Endodermal cell (in vitro differentiated cells): Measurements from ENCODE around the gene MRPS23. TPM values are rescaled to one million over a fixed set of nuclear protein-coding genes. Genes with fewer than 3 reads are reported as not detected.

Experiments used
- DNase-seq: peaks from one replicate; pipeline ENCODE4 v3.0.0-alpha.2; 2017
- H3K27ac ChIP-seq: 2 replicates; pipeline ENCODE4 v1.5.1; 2013; ENCODE audit warnings: mild to moderate bottlenecking, low read depth, low read length, moderate library complexity
- H3K27me3 ChIP-seq: 2 replicates; pipeline ENCODE4 v1.6.1; 2013; ENCODE audit warnings: mild to moderate bottlenecking, low read length, moderate library complexity; ENCODE audit not compliant: insufficient read depth, control insufficient read depth, poor library complexity, severe bottlenecking
- H3K36me3 ChIP-seq: 2 replicates; pipeline ENCODE4 v1.7.0; 2013; ENCODE audit warnings: mild to moderate bottlenecking, low read length, moderate library complexity; ENCODE audit not compliant: control insufficient read depth, insufficient read depth
- H3K4me1 ChIP-seq: one replicate; pipeline ENCODE4 v1.7.0; 2013; ENCODE audit warnings: low read length; ENCODE audit not compliant: control insufficient read depth, insufficient read depth
- H3K4me3 ChIP-seq: 2 replicates; pipeline ENCODE4 v1.5.1; 2013; ENCODE audit warnings: mild to moderate bottlenecking, low read length, moderate library complexity
- H3K9ac ChIP-seq: 2 replicates; pipeline ENCODE4 v1.6.1; 2013; ENCODE audit warnings: mild to moderate bottlenecking, low read length, moderate library complexity; ENCODE audit not compliant: poor library complexity, severe bottlenecking; ENCODE audit errors: extremely low read depth
- H3K9me3 ChIP-seq: 2 replicates; pipeline ENCODE4 v1.6.1; 2013; ENCODE audit warnings: mild to moderate bottlenecking, low read length, moderate library complexity; ENCODE audit not compliant: control insufficient read depth
- H3K27ac Mint-ChIP-seq: 2 replicates; pipeline ENCODE4 v1.8.0; 2020; ENCODE audit warnings: mixed read lengths
- H3K27me3 Mint-ChIP-seq: 2 replicates; pipeline ENCODE4 v1.8.0; 2021; ENCODE audit warnings: mild to moderate bottlenecking, mixed read lengths; ENCODE audit not compliant: insufficient read depth
- H3K36me3 Mint-ChIP-seq: 2 replicates; pipeline ENCODE4 v1.8.0; 2020; ENCODE audit warnings: low read depth, mixed read lengths
- H3K4me1 Mint-ChIP-seq: 2 replicates; pipeline ENCODE4 v1.8.0; 2020; ENCODE audit warnings: mixed read lengths
- H3K4me3 Mint-ChIP-seq: 2 replicates; pipeline ENCODE4 v1.8.0; 2020; ENCODE audit warnings: mild to moderate bottlenecking, moderate library complexity, mixed read lengths
- H3K9me3 Mint-ChIP-seq: 2 replicates; pipeline ENCODE4 v1.8.0; 2020; ENCODE audit warnings: mild to moderate bottlenecking, mixed read lengths
- WGBS, 2 experiments: methylation state at CpG; one replicate each; pipeline versions ENCODE4 v1.1.5 to v1.1.7; 2013; ENCODE audit warnings: missing lambda C conversion rate in 2 of 2, mixed read lengths in 1 of 2; ENCODE audit not compliant: insufficient coverage in 1 of 2, insufficient read length in 1 of 2; 5-methylcytosine and 5-hydroxymethylcytosine counted together
- total RNA-seq, 2 donors: library from RNA; stranded (reverse); fragmentation: NEBNext Ultra II Directional in 1 of 2; extraction: Animal tissue kit (Norgen Biotek cat#: 25700) in 1 of 2; gene quantifications; 2 replicates in 1 of 2; 3 replicates in 1 of 2; pipeline ENCODE4 v1.2.1, GENCODE V29; 2021
- TF ChIP-seq, protein P1 (sequence below): fragments of 200-600 bp; sonication (generic); conservative IDR thresholded peaks from 2 replicates; pipeline ENCODE4 v1.5.0; 2021; ENCODE audit warnings: antibody characterized with exemption, mild to moderate bottlenecking

The MRPS23 gene
- total RNA-seq, 2 donors from 2014 or later, result 43.9 to 49.2 TPM

DNA sequence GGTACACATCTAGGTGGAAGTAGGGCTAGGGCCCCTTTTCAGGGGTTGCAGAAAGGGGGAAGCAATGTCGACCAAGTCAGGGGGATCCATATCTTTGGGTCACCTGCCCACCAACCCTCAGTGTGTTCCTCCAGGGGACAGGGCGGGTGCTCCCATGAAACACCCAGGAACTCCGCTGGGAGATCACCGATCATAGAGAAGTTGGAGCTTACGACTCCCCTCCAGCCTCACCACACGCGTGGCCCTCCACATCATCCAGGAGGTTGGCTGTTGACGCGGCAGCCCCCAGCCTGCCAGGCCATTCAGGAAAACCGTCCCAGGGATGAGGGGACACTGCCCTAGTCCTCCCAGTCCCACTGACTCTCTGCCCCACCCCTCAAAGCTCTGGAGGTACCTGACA, 17.3 kb upstream of the MRPS23 start:
- Mint-ChIP-seq H3K4me1 (peaks cover 35% of the 10 kb centered on the region), H3K27me3 (peaks cover 88% of the 10 kb centered on the region), H3K36me3 (peaks cover 37% of the 10 kb centered on the region), H3K27ac (no peak overlapping the region), H3K9me3 (peaks cover 8% of the 10 kb centered on the region), H3K4me3 (no peak overlapping the region)
- H3K9me3 ChIP-seq, result no peaks in the 10 kb centered on the region
- no peak overlapping the region for H3K27ac ChIP-seq
- H3K4me1 ChIP-seq, result peaks cover 19% of the 10 kb centered on the region
- peaks cover 17% of the 10 kb centered on the region for H3K36me3 ChIP-seq
- H3K9ac ChIP-seq, result no peak overlapping the region
- H3K27me3 ChIP-seq, result no peaks in the 10 kb centered on the region
- 98% methylated on average over 8 to 10 of the region's 10 CpGs for WGBS, 2 experiments
- no peak for DNase-seq
- no peak overlapping the region for H3K4me3 ChIP-seq
- TF ChIP-seq, protein P1, sequence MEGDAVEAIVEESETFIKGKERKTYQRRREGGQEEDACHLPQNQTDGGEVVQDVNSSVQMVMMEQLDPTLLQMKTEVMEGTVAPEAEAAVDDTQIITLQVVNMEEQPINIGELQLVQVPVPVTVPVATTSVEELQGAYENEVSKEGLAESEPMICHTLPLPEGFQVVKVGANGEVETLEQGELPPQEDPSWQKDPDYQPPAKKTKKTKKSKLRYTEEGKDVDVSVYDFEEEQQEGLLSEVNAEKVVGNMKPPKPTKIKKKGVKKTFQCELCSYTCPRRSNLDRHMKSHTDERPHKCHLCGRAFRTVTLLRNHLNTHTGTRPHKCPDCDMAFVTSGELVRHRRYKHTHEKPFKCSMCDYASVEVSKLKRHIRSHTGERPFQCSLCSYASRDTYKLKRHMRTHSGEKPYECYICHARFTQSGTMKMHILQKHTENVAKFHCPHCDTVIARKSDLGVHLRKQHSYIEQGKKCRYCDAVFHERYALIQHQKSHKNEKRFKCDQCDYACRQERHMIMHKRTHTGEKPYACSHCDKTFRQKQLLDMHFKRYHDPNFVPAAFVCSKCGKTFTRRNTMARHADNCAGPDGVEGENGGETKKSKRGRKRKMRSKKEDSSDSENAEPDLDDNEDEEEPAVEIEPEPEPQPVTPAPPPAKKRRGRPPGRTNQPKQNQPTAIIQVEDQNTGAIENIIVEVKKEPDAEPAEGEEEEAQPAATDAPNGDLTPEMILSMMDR, result no peak

DNA sequence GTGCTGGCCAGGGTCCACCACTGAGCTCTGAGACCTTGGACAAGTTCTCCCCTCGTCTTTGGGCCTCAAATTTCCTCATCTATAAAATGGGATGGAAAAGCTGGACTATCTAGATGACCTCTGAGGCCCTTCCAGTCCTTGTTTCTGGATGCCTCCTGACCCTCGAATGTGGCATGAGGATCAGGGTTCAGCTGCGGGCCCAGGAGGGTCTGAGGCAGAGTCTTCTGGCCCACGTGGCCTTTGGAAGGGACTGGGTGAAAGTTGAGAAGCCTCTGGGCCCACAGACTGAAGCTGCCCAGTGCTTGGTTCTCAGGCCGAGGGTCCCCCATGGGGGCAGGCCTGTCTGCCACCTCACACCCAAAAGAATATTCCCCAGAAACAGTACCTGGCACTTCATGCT, 16.9 kb upstream of the MRPS23 start:
- Mint-ChIP-seq H3K9me3 (peaks cover 8% of the 10 kb centered on the region), H3K27me3 (peaks cover 86% of the 10 kb centered on the region), H3K4me1 (peaks cover 32% of the 10 kb centered on the region), H3K4me3 (no peak overlapping the region), H3K36me3 (peaks cover 33% of the 10 kb centered on the region), H3K27ac (no peak overlapping the region)
- Histone ChIP-seq H3K36me3 (peaks cover 17% of the 10 kb centered on the region), H3K27me3 (no peaks in the 10 kb centered on the region), H3K9me3 (no peaks in the 10 kb centered on the region), H3K4me1 (peaks cover 19% of the 10 kb centered on the region), H3K4me3 (no peak overlapping the region), H3K27ac (no peak overlapping the region), H3K9ac (no peak overlapping the region)
- DNase-seq, result no peak
- WGBS, 2 experiments, result 84 to 94% methylated on average over 2 to 5 of the region's 5 CpGs
- TF ChIP-seq, protein P1, result no peak

DNA sequence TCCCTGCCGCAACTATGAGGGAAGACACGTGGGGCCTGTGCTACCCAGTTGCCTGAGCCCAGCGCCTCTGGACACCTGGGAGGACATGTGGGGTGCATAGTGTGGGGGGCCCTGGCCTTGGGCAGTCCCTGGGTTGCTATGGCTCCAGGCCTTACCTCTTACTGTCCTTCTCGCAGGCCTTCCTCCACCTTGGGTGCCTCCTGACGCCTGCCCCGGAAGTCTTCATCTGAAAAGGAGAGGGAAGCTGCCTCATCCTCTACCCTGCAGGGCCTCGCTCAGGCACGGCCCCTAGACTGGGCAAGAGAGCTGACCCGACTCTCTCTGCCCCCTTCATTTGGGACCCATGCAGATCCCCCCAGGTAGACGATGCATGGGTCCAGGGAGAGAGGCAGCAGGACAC, 16.5 kb upstream of the MRPS23 start:
- no peak overlapping the region for H3K27ac ChIP-seq
- DNase-seq, result peak; percentile 32
- Mint-ChIP-seq H3K27me3 (peaks cover 85% of the 10 kb centered on the region), H3K36me3 (peaks cover 31% of the 10 kb centered on the region), H3K9me3 (peaks cover 8% of the 10 kb centered on the region), H3K4me1 (peaks cover 32% of the 10 kb centered on the region), H3K4me3 (no peak overlapping the region), H3K27ac (no peak overlapping the region)
- H3K36me3 ChIP-seq, result peaks cover 15% of the 10 kb centered on the region
- peaks cover 21% of the 10 kb centered on the region for H3K4me1 ChIP-seq
- no peak overlapping the region for H3K9ac ChIP-seq
- 97 to 98% methylated on average over 7 to 10 of the region's 10 CpGs for WGBS, 2 experiments
- no peaks in the 10 kb centered on the region for H3K9me3 ChIP-seq
- TF ChIP-seq, protein P1, result no peak
- no peak overlapping the region for H3K4me3 ChIP-seq
- H3K27me3 ChIP-seq, result no peaks in the 10 kb centered on the region
